Measurements from ENCODE around the gene C16orf92.

DNA sequence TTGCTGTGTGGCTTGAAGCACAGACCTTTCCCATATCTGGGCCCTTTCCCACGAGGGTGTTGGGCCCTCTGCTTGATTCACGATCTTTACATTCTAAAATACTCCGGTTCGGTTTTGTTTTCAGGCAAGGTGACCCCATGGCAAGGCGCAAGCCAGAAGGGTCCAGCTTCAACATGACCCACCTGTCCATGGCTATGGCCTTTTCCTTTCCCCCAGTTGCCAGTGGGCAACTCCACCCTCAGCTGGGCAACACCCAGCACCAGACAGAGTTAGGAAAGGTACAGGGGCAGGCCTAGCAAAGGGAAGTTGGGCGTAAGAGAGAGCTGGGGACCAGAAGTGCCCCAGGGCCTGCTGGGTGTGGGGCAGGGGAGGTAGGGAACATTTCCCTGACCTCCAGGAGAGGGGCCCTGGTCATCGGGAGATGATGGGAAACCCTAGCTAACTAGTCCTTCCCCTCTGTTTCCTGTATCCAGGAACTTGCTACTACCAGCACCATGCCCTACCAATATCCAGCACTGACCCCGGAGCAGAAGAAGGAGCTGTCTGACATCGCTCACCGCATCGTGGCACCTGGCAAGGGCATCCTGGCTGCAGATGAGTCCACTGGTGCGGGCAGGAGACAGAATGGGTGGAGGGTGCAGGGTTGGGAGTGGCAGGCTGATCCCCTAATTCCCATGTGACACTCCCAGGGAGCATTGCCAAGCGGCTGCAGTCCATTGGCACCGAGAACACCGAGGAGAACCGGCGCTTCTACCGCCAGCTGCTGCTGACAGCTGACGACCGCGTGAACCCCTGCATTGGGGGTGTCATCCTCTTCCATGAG, 44.0 kb downstream of the C16orf92 start:
- TF ChIP-seq, protein P1, sequence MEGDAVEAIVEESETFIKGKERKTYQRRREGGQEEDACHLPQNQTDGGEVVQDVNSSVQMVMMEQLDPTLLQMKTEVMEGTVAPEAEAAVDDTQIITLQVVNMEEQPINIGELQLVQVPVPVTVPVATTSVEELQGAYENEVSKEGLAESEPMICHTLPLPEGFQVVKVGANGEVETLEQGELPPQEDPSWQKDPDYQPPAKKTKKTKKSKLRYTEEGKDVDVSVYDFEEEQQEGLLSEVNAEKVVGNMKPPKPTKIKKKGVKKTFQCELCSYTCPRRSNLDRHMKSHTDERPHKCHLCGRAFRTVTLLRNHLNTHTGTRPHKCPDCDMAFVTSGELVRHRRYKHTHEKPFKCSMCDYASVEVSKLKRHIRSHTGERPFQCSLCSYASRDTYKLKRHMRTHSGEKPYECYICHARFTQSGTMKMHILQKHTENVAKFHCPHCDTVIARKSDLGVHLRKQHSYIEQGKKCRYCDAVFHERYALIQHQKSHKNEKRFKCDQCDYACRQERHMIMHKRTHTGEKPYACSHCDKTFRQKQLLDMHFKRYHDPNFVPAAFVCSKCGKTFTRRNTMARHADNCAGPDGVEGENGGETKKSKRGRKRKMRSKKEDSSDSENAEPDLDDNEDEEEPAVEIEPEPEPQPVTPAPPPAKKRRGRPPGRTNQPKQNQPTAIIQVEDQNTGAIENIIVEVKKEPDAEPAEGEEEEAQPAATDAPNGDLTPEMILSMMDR (IDR thresholded peaks at IDR 0.05): no peak
- TF ChIP-seq POLR2A (IDR thresholded peaks at IDR 0.05): no peak
- no peak for TF ChIP-seq POLR2AphosphoS5 (IDR thresholded peaks at IDR 0.05)
